AG08395 (cell line): ENCODE data around the gene FAM241A.
A peak's percentile ranks its signal among the peaks of the same experiment; 100 is the strongest.
"Not testable (repeated sequence)": the region's sequence is repeated elsewhere in the genome, so short reads cannot be mapped to it uniquely, and the experiment has no call there.

Experiments
- DNase-seq: peaks from one replicate; pipeline ENCODE4 v3.0.0; 2012; ENCODE audit warnings: mixed read lengths, low spot score

The FAM241A gene

DNA sequence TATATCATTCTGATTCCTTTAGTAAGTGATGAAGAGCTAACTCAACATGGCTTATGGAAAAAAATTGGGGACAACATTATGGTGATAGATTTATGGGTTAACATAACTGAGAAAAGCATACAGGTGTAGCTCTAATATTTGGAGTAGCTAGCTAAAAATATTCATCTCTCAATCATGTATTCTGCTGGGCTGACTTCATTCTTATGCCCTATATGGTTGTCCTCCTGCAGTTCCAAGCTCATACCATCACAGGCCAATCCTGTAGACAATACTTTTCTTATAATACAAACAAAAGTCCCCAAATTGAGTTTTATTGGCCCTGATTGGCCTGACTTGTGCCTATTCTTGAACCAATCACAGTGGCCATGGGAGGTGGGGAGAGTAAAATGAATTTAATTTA, 6.7 kb upstream of the FAM241A start:
- no peak for DNase-seq

DNA sequence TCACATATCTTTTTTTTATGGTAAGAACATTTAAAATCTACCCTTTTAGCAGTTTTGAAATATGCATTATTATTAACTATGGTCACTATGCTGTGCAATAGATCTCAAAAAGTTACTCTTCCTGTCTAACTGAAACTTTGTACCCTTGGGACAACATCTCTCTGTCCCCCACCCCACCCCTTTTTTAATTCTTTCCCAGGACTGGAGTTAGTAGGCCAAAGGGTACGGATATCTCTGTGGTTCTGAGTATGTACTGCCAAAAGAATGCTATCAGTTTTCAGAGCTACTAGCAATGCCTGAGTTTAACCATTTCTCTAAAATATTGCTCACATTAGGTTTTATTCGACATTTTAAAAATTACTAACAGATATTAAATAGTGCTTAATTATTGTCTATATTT, 4.7 kb upstream of the FAM241A start:
- no peak for DNase-seq

DNA sequence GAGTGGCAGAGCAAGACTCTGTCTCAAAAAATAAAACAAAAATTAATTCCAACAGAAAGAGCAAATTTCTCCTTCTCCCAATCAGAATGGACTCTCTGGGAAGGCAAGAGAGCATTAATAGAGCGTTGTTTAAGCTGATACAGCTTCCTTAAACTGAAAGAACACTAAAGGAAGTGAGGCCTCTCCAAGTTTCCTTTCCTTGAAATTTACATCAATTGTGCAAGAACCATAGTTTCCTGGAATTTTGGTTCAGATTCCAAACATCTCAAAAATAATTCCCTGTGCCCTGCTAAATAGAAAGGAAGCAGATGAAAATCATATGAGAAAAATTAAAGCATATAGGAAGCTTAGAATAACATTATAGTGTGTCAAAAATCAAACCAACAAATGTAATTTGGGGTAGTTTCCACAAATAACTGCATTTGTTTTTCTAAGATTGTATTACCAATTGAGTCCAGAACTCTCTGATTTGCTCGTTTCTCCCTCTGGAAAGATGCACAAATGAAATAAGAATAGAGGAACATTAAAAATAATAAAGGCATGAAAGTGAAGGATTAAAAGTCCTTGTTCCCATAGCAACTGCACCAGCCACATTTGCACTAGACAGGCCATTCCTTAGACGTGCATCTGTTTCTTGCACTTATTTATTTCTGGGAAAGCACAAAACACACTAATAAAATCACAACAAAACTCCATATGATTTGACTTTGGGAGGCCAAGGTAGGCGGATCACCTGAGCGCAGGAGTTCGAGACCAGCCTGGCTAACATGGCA, 3.7 kb upstream of the FAM241A start:
- DNase-seq: no peak

- DNase-seq: no peak
Measured at GRCh38 chr4:112142182-112142581, 3.1 kb upstream of the FAM241A start.

DNA sequence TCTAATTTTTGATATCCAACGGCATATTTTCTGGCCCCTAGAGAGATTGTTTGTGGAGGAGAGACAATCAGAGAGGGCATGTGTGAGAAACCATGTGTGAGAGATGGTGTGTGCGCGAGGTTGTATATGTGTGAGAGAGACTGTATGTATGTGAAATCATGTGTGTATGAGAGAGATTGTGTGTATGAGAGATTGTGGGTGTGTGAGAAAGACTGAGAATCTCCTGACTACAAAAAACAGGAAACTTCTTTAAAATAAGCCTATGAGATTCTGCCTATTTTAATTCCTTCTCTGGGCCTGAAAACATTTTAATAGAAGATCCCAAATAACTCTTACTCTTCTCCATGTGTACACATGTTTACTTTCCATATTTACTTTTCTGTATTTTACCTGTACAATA, 1.5 kb upstream of the FAM241A start:
- DNase-seq: no peak

GRCh38 chr4:112144546-112145325, 518 bp upstream of the FAM241A start:
- DNase-seq: no peak

DNA sequence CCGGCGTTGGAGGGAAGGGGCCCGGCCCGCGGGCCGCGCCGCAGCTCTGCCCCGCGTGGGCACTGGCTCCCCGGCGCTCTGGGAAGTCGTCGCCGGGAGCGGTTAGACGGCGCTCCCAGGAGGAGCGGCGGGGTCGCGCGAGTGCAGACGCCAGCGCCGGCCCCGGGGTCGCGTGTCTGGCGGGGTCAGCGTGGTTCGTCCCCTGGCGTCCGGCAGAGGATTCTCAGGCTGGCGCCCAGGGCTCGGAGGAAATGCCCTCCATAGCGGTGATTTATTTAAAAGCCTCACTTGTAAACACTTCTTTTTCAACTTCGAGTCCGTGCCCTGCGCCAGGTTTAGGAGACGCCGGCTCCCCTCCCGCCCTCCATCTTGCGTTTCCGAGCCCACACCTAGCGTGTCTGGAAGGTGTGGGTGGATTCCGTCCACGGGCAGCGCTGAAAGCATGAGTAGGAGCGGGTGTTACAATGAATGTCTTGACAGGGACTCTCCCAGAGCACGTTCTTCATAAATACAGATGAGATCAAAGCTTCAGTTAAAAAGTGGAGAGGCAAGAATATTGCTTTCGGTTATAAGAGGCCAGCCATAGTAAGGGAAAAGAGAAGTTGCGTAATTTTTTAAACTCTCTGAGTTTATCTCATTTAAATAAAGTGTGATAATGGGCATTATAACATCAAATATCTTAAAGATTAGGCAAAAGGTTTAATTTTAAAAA, 692 bp downstream of the FAM241A start:
- DNase-seq: peak; percentile 42

DNA sequence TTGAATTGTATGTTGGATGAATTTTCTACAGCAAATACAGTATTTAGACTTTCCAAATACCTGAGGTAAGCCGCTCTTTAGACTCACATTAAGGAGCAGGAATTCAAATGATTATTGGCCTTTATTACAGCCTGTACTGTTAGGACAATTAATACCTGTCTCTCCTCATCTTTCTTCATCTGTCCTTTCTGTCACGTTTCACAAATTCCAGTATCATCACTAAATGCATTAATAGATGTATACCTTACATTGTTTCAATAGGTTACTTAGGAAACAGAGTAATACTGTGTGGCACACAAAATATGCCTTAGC, 1.2 kb downstream of the FAM241A start:
- no peak for DNase-seq

GRCh38 chr4:112147697-112148096, 2.4 kb downstream of the FAM241A start:
- DNase-seq: no peak

- DNase-seq: no peak
Measured at GRCh38 chr4:112150920-112151319, 5.7 kb downstream of the FAM241A start.

DNA sequence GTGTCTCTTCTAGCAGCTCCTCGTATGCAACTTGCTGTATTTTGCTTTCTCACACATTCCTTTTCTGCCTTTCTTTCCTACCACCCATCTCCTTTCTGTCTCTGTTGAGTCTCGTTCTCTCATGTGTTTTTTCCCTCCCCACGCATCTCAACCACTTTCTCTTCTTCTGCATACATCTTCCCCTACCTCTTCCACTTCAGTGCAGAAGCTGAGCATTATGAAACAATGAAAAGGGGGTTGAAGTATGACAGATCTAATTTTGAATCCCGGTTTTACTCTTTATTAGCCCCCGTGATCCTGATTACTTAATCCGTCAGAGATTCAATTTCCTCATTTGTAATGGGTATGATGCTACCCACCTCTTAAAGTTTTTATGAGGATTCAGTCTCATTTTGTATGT, 7.3 kb downstream of the FAM241A start:
- DNase-seq: no peak

- DNase-seq: no peak
Measured at GRCh38 chr4:112153211-112153791, 8.0 kb downstream of the FAM241A start.

GRCh38 chr4:112156112-112156511, 10.9 kb downstream of the FAM241A start:
- no peak for DNase-seq

DNA sequence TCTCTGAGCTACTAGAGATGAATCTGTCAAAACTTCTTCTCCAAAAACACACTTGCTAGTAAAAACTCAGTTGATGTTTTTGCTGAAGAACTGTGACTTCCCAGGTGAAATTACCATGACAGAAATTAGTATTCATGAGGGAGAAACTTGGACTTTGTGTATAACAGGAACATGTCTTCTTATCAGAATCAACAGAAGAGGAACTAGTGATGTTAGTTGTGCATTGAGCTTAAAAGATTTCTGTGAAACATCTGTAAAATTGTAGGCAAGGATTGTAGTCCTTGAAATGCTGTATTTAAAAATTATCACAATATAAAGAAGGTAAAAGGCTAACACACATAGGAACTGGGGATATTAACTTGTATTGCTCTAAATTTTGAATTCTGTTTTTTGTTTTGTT, 11.3 kb downstream of the FAM241A start:
- DNase-seq: no peak

DNA sequence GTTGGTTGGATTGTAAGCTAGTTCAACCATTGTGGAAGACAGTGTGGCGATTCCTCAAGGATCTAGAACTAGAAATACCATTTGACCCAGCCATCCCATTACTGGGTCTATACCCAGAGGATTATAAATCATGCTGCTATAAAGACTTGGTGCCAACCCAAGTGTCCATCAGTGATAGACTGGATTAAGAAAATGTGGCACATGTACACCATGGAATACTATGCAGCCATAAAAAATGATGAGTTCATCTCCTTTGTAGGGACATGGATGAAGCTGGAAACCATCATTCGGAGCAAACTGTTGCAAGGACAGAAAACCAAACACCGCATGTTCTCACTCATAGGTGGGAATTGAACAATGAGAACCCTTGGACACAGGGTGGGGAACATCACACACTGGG, 18.5 kb downstream of the FAM241A start:
- not testable (repeated sequence) for DNase-seq

DNA sequence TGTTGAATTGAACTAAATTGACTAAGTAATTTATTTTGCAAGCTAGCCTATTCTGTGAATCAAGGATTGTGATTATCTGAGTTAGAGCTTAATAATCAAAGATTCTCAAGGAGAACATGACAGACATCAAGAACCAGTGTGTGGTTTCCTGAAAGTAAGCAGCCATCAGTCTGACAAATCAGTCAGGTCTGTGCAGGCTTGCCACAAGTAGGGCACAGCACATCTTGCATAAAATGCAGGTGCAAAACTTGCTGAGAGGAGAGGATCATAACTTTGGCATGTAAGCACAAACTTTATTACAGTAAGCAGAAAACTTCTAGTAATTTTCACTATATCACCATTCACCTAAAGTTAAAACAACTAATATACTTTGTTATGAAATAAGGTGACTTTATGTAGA, 22.5 kb downstream of the FAM241A start:
- no peak for DNase-seq

- DNase-seq: no peak
Measured at GRCh38 chr4:112168719-112169500, 23.7 kb downstream of the FAM241A start.

DNA sequence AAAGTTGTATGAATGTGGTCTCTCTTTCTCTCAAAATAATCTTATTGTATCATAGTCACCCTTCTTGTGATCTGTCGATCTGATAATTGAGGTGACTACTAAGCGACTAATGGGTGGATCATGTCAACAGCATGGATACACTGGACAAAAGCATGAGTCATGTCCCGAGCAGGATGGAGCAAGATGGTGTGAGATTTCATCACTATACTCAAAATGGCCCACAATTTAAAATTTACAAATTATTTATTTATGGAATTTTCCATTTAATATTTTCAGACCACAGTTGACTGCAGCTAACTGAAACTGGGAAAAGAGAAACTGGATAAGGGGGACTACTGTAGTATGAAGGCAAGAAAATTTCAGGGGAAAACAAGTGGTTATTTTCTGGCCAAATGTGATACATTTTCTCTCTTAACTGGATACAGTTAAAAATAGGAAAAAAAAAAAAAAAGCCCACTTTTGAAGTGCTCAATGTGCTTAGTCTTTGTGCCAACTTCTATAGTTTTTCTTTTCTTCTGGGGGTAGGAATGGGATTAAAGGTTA, 25.3 kb downstream of the FAM241A start:
- DNase-seq: peak; percentile 81

DNA sequence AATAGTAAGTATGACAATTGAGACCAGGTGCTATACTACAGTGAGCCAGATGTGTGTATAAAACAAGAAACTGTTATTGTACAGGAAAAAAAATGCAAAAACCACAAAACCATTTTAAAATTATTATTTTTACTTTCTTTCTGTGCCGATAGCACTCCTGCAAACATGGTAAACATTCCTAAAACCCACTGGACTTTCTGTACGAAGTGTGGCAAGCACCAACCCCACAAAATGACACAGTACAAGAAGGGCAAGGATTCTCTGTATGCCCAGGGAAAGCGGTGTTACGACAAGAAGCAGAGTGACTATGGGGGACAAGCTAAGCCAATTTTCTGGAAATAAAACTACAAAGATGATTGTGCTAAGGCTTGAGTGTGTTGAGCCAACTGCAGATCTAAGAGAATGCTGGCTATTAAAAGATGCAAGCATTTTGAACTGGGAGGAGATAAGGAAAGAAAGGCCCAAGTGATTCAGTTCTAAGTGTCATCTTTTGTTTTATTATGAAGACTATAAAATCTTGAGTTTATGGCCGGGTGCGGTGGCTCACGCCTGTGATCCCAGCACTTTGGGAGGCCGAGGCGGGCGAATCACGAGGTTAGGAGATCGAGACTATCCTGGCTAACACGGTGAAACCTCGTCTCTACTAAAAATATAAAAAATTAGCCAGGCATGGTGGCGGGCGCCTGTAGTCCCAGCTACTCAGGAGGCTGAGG, 26.0 kb downstream of the FAM241A start:
- DNase-seq: not testable (repeated sequence)

GRCh38 chr4:112172180-112172579, 26.9 kb downstream of the FAM241A start:
- no peak for DNase-seq
